ENCODE measurements around the gene ITGA1.

DNA sequence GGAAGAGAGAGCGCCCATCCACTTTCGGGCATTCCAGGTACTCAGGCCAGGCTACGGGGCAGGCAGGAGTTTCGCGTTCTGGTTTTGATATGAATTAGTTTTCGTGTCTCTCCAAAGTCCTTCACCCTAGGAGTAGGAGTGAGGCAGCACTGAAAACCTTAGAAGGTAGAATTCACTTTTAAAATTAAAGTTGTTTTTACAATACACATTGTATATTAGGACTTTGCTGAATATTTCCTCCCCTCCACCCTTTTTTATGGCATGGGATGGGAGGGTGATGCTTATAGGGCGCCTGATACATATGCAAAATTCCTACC is 747 bp downstream of the ITGA1 start:
- TF ChIP-seq, protein P1, sequence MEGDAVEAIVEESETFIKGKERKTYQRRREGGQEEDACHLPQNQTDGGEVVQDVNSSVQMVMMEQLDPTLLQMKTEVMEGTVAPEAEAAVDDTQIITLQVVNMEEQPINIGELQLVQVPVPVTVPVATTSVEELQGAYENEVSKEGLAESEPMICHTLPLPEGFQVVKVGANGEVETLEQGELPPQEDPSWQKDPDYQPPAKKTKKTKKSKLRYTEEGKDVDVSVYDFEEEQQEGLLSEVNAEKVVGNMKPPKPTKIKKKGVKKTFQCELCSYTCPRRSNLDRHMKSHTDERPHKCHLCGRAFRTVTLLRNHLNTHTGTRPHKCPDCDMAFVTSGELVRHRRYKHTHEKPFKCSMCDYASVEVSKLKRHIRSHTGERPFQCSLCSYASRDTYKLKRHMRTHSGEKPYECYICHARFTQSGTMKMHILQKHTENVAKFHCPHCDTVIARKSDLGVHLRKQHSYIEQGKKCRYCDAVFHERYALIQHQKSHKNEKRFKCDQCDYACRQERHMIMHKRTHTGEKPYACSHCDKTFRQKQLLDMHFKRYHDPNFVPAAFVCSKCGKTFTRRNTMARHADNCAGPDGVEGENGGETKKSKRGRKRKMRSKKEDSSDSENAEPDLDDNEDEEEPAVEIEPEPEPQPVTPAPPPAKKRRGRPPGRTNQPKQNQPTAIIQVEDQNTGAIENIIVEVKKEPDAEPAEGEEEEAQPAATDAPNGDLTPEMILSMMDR (IDR thresholded peaks at IDR 0.05; ENCODE audit: low read length): no peak
- TF ChIP-seq EZH2 (optimal IDR thresholded peaks at IDR 0.05; ENCODE audit: low read depth, low read length): no peak
